Left lobe of liver (tissue), 1 donor: Measurements from ENCODE around the gene IRAK1BP1. TPM values are rescaled to one million over a fixed set of nuclear protein-coding genes. Genes with fewer than 3 reads are reported as not detected.

ENCODE experiments used
- total RNA-seq: library from RNA; stranded (reverse); gene quantifications from one replicate; pipeline ENCODE4 v1.2.1, GENCODE V29; 2021
- donor health status: DM: no; HTN: yes; CAD: no.

Gene IRAK1BP1
- total RNA-seq, 1 donor from 2014 or later = 1.2 TPM

Other genes starting within 250 kb of the IRAK1BP1 start
- 4.9 TPM for gene PHIP, start 210.7 kb downstream of the IRAK1BP1 start, total RNA-seq